GM12878 (cell line): ENCODE data around the gene FERMT3. TPM values are rescaled to one million over a fixed set of nuclear protein-coding genes. Genes with fewer than 3 reads are reported as not detected.

Experiments
- BCL3 ChIP-seq: IDR thresholded peaks from 2 replicates; pipeline ENCODE4 v1.6.1; 2011; ENCODE audit warnings: borderline replicate concordance, low read depth, mild to moderate bottlenecking, moderate library complexity, low read length; ENCODE audit not compliant: insufficient read depth, poor library complexity, severe bottlenecking
- CREM ChIP-seq: IDR thresholded peaks from 2 replicates; pipeline ENCODE4 v1.6.1; 2014; ENCODE audit warnings: antibody characterized with exemption, low read depth
- EP300 ChIP-seq, 2 experiments: fragments of 150-350 bp in 1 of 2; IDR thresholded peaks; 2 replicates each; pipeline ENCODE4 v1.6.1; 2011 to 2012; ENCODE audit warnings: low read depth in 2 of 2, low read length in 2 of 2, borderline replicate concordance in 1 of 2, improper control_type of control experiment in 1 of 2, inconsistent platforms in 1 of 2; ENCODE audit not compliant: control insufficient read depth in 1 of 2
- FOS ChIP-seq: IDR thresholded peaks from 3 replicates; pipeline ENCODE4 v1.6.1; 2011; ENCODE audit warnings: borderline replicate concordance; ENCODE audit not compliant: insufficient read length; ENCODE audit errors: extremely low read depth
- GABPA ChIP-seq: IDR thresholded peaks from 2 replicates; pipeline ENCODE4 v1.6.1; 2014; ENCODE audit warnings: antibody characterized with exemption, low read depth, mild to moderate bottlenecking, inconsistent platforms
- HCFC1 ChIP-seq: fragments of 150-350 bp; IDR thresholded peaks from 2 replicates; pipeline ENCODE4 v1.6.1; 2014; ENCODE audit warnings: low read length
- JUNB ChIP-seq: IDR thresholded peaks from 2 replicates; pipeline ENCODE4 v1.6.1; 2016; ENCODE audit warnings: antibody characterized with exemption, mild to moderate bottlenecking
- MEF2A ChIP-seq: IDR thresholded peaks from 2 replicates; pipeline ENCODE4 v1.6.1; 2011; ENCODE audit warnings: low read depth, mild to moderate bottlenecking, low read length, moderate library complexity; ENCODE audit not compliant: insufficient read depth
- NFXL1 ChIP-seq: fragments of 450-650 bp; IDR thresholded peaks from 2 replicates; pipeline ENCODE4 v1.6.1; 2017; ENCODE audit warnings: antibody characterized with exemption, mild to moderate bottlenecking, borderline replicate concordance
- NFYA ChIP-seq: IDR thresholded peaks from 2 replicates; pipeline ENCODE4 v1.6.1; 2011; ENCODE audit warnings: low read depth, mild to moderate bottlenecking, low read length, improper control_type of control experiment, borderline replicate concordance
- PAX8 ChIP-seq: fragments of 450-650 bp; IDR thresholded peaks from 2 replicates; pipeline ENCODE4 v1.6.1; 2017; ENCODE audit warnings: mild to moderate bottlenecking, moderate library complexity
- RUNX3 ChIP-seq: IDR thresholded peaks from 2 replicates; pipeline ENCODE4 v1.6.1; 2012; ENCODE audit warnings: low read length, inconsistent platforms
- SKIL ChIP-seq: fragments of 450-650 bp; IDR thresholded peaks from 2 replicates; pipeline ENCODE4 v1.6.1; 2017; ENCODE audit warnings: mild to moderate bottlenecking, low read depth, inconsistent platforms; ENCODE audit not compliant: poor library complexity, severe bottlenecking
- SMAD5 ChIP-seq: IDR thresholded peaks from 2 replicates; pipeline ENCODE4 v1.6.1; 2016; ENCODE audit warnings: antibody characterized with exemption, low read depth
- SREBF2 ChIP-seq: IDR thresholded peaks from 2 replicates; pipeline ENCODE4 v1.6.1; 2012; ENCODE audit warnings: mild to moderate bottlenecking, low read length
- TBL1XR1 ChIP-seq: IDR thresholded peaks from 2 replicates; pipeline ENCODE4 v1.6.1; 2012; ENCODE audit warnings: low read depth, low read length, improper control_type of control experiment
- TCF3 ChIP-seq: IDR thresholded peaks from 2 replicates; pipeline ENCODE4 v1.6.1; 2012; ENCODE audit warnings: low read depth, mild to moderate bottlenecking, low read length, borderline replicate concordance; ENCODE audit not compliant: insufficient read depth
- ZBTB4 ChIP-seq: fragments of 450-650 bp; formaldehyde crosslinking; IDR thresholded peaks from 2 replicates; pipeline ENCODE4 v1.4.0; 2022; ENCODE audit warnings: mild to moderate bottlenecking, moderate library complexity
- ZSCAN29 ChIP-seq: fragments of 450-650 bp; IDR thresholded peaks from 2 replicates; pipeline ENCODE4 v1.6.1; 2017; ENCODE audit warnings: mild to moderate bottlenecking, moderate library complexity
- ZZZ3 ChIP-seq: IDR thresholded peaks from 2 replicates; pipeline ENCODE4 v1.6.1; 2011; ENCODE audit warnings: low read depth; ENCODE audit not compliant: control insufficient read depth, insufficient read length
- polyA plus RNA-seq, 11 experiments: library from polyadenylated mRNA; depleted of rRNA in 4 of 11; unstranded in 6 of 11; stranded (reverse) in 5 of 11; fragments of >200 nt; fragmentation: Nextera tagmentation in 4 of 11; fragmentation: Illumina TruSeq in 1 of 11; extraction: Ambion mirVana in 4 of 11; extraction: Trizol in 1 of 11; gene quantifications; 1 replicate in 1 of 11; 2 replicates in 10 of 11; pipeline versions ENCODE4 v1.2.1 to v1.2.3, GENCODE V29; 2011 to 2016; ENCODE audit warnings: inconsistent platforms in 2 of 11, missing spikeins in 2 of 11, low read depth in 1 of 11
- total RNA-seq, 4 experiments: library from RNA; depleted of rRNA in 3 of 4; stranded (reverse); fragments of >200 nt in 3 of 4; fragmentation: Illumina TruSeq in 1 of 4; extraction: Trizol in 1 of 4; gene quantifications; 2 replicates each; pipeline versions ENCODE4 v1.2.1 to v1.2.3, GENCODE V29; 2013 to 2021

FERMT3 gene
- total and polyA plus RNA-seq, 10 of the 15 experiments (the other 5 are each of a cell fraction or from before 2014, with no cell fraction given): 2.0 to 211 (median 114) TPM

- no peak for TF ChIP-seq GABPA
- 0 out of 2 replicates have a peak, but pooled peaks have one; percentile 17 for TF ChIP-seq TBL1XR1
- no peak for TF ChIP-seq JUNB
- no peak for TF ChIP-seq EP300 (IDR thresholded peaks at IDR 0.05; ENCODE audit: borderline replicate concordance in 1 of 2, control insufficient read depth in 1 of 2, low read depth in 2 of 2, low read length in 2 of 2)
- TF ChIP-seq NFYA: no peak
- TF ChIP-seq NFXL1: no peak
- TF ChIP-seq ZBTB4 (CRISPR knock-in tag): no peak
- TF ChIP-seq SMAD5: no peak
- TF ChIP-seq TCF3: 0 out of 2 replicates have a peak, but pooled peaks have one; percentile 7
- no peak for TF ChIP-seq MEF2A
- no peak for TF ChIP-seq RUNX3
- TF ChIP-seq BCL3: no peak
- TF ChIP-seq PAX8: no peak
- TF ChIP-seq HCFC1: peak; percentile 91
- TF ChIP-seq SREBF2: no peak
- TF ChIP-seq FOS: no peak
- TF ChIP-seq ZSCAN29: no peak
- TF ChIP-seq SKIL: no peak
- TF ChIP-seq CREM: 0 out of 2 replicates have a peak, but pooled peaks have one; percentile 46
- TF ChIP-seq ZZZ3: no peak
Measured at GRCh38 chr11:64246871-64247728, 40.6 kb downstream of the FERMT3 start, which contains the start of gene PPP1R14B (continued).
